OCI-M2 (cell line): ENCODE measurements around the gene GRM7.

Experiments used
- DNase-seq: peaks from one replicate; lab custom pipeline; 2025; ENCODE audit not compliant: unreplicated experiment; lab: John Stamatoyannopoulos, UW

Gene GRM7

GRCh38 chr3:6965881-6966280 is 105.0 kb downstream of the GRM7 start:
- no peak for DNase-seq

- no peak for DNase-seq
Measured at GRCh38 chr3:6971933-6972332, 111.0 kb downstream of the GRM7 start.

- no peak for DNase-seq
Measured at GRCh38 chr3:6985848-6986247, 124.9 kb downstream of the GRM7 start.

GRCh38 chr3:6989608-6990291 is 128.8 kb downstream of the GRM7 start:
- no peak for DNase-seq

- DNase-seq: no peak
Measured at GRCh38 chr3:6994081-6994668, 133.3 kb downstream of the GRM7 start.

GRCh38 chr3:7000501-7000900 is 139.6 kb downstream of the GRM7 start:
- no peak for DNase-seq

- DNase-seq: no peak
Measured at GRCh38 chr3:7001370-7001769, 140.5 kb downstream of the GRM7 start.

- DNase-seq: no peak
Measured at GRCh38 chr3:7015683-7016440, 154.9 kb downstream of the GRM7 start.

GRCh38 chr3:7025581-7026300 is 164.8 kb downstream of the GRM7 start:
- no peak for DNase-seq

- no peak for DNase-seq
Measured at GRCh38 chr3:7029562-7029961, 168.6 kb downstream of the GRM7 start.

- DNase-seq: no peak
Measured at GRCh38 chr3:7038394-7038793, 177.5 kb downstream of the GRM7 start.

- DNase-seq: no peak
Measured at GRCh38 chr3:7062714-7063113, 201.8 kb downstream of the GRM7 start.

GRCh38 chr3:7070461-7070860 is 209.5 kb downstream of the GRM7 start:
- DNase-seq: no peak

- no peak for DNase-seq
Measured at GRCh38 chr3:7074217-7074616, 213.3 kb downstream of the GRM7 start.

GRCh38 chr3:7075117-7075516 is 214.2 kb downstream of the GRM7 start:
- DNase-seq: no peak

- no peak for DNase-seq
Measured at GRCh38 chr3:7075901-7076300, 215.0 kb downstream of the GRM7 start.

- DNase-seq: no peak
Measured at GRCh38 chr3:7082244-7082643, 221.3 kb downstream of the GRM7 start.

GRCh38 chr3:7086417-7086816 is 225.5 kb downstream of the GRM7 start:
- no peak for DNase-seq

- no peak for DNase-seq
Measured at GRCh38 chr3:7095116-7095515, 234.2 kb downstream of the GRM7 start.

- no peak for DNase-seq
Measured at GRCh38 chr3:7100136-7100535, 239.2 kb downstream of the GRM7 start.

GRCh38 chr3:7106635-7107034 is 245.7 kb downstream of the GRM7 start:
- DNase-seq: no peak
